Suppressor macrophage treated with lipopolysaccharide for 4 hours (primary cell): ENCODE measurements around the gene PABPN1.
"Not testable (repeated sequence)": the region's sequence is repeated elsewhere in the genome, so short reads cannot be mapped to it uniquely, and the experiment has no call there.

Source experiments
- DNase-seq: peaks from one replicate; pipeline ENCODE4 v3.0.0-alpha.2; 2020

The PABPN1 gene

DNA sequence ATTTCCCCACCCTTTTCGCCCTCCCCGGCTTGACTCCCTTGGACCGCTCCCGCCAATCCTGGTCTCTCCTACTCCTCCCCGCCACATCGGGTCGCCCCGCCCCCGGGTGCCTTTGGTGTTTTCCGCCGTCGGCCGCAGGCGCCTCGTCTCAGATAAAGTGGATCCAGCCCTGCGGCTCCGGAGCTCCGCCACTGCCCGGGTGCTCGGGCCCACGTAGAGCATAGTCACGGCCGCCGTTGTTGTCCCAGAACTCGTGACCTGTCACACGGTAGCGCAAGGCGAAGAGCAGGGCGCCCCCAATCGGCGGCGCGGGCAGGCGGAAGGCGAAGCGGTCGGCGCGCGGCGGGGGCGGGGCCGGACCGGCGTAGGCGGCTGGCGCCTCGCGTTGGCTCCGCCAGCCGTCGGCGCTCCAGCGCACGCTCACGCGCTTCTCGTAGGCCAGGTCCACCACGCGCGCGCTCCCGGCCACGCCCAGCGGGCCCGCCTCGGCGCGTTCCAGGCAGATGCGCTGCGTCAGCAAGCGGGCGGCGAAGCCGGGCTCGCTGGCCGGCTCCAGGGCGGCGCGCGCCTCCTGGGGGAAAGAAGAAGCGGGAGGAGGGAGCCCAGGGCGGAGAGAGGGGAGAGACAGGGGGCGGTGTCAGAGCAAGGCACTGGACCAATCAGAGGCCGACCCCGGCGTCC is 19.8 kb upstream of the PABPN1 start:
- peak; percentile 100 for DNase-seq

DNA sequence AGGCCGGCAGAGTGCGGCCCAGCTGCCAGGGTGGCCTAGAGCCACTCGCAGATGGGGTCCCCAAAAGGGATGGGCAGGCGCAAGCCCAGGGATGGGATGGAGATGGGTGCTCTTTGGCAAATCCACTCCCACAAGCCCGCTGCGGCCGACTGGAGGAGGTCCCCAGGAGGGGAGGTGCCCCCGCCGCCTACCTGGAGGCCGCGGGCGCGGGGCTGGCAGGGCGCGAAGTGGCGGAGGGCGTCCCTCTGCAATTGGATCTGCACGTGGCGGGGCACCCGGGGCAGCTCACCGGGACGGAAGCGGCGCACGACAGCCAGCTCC is 19.3 kb upstream of the PABPN1 start:
- DNase-seq, result no peak

GRCh38 chr14:23302290-23303225 is 18.7 kb upstream of the PABPN1 start, which contains the start of gene PPP1R3E:
PPP1R3E (minus strand) TSS chr14:23302859; CDS start chr14:23302576, 283 bp downstream.
- peak; percentile 60 for DNase-seq

- DNase-seq, result peak; percentile 88
Measured at GRCh38 chr14:23306412-23307145, 14.7 kb upstream of the PABPN1 start, which contains the start of gene BCL2L2. BCL2L2 (plus strand) TSS chr14:23306833; CDS start chr14:23307768, 935 bp downstream.

DNA sequence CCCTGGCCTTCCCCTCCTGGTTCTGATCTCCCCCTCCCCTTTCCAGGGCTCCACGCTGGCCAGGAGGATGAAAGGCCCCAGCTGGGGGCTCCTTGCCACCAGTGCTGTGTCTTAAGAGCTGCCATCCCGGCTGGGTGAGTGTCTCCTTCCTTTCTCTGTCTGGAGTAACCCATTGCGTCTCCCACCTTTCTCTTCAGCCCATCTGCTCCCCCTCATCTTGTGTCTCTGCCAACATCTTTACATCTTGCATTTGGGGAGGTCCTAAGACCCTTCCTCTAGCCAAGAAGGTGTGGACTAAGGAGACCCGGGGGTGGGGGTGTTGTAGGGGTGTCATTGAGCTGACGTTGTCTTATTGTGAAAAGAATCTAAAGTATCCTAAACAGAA is 14.1 kb upstream of the PABPN1 start:
- no peak for DNase-seq

DNA sequence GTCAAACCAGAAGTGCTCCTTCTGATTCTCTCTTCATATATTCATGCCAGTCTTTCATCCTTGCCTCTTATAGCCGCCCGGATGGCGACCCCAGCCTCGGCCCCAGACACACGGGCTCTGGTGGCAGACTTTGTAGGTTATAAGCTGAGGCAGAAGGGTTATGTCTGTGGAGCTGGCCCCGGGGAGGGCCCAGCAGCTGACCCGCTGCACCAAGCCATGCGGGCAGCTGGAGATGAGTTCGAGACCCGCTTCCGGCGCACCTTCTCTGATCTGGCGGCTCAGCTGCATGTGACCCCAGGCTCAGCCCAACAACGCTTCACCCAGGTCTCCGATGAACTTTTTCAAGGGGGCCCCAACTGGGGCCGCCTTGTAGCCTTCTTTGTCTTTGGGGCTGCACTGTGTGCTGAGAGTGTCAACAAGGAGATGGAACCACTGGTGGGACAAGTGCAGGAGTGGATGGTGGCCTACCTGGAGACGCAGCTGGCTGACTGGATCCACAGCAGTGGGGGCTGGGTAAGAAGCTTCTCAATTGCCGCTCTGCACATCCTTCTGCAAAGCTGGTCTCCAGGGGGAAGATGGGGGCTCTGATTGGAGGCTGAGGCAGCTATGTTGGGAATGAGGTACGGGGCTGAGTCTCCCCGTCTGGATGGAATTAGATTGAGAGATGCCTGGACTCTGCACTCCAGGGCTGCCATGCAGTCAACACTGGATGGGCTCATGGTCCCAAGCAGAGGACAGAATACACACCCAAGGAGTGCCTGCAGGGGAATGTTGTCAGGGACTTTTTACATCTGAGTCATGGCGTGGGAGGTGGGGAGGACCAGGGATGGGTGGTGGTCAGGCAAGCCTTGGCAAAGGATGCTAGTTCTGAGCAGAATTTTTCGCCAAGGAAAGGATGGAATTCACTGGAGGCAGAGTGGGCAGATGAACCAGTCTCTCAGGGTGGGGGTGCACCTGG is 13.3 kb upstream of the PABPN1 start:
- DNase-seq, result peak; percentile 37

DNA sequence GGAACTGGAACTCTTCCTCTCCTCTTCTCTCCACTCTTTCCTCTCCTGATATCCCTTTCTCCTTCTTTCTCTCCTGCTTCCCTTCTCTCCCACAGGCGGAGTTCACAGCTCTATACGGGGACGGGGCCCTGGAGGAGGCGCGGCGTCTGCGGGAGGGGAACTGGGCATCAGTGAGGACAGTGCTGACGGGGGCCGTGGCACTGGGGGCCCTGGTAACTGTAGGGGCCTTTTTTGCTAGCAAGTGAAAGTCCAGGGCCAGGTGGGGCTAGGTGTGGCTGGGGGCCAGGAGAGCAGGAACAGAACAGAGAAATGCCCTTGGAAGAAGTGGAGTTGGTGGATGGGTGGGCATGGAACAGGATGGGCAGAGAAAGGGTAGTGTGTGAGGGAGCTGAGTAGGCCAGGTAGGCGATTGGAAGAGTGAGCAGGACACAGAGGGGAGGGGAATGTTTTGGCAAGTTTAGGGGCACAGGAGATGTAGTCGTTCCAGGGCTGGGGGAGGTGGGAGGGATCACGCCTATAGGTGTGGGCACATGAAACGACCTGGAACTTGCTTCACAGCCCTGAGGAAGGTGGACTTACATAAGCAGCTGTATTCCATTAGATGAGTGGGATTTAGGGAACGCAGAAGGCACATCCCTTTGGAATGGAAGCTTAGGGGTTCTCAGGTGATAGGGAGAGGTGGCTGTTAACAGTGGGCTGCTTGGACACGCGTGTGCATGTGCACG is 12.4 kb upstream of the PABPN1 start:
- no peak for DNase-seq

- DNase-seq, result no peak
Measured at GRCh38 chr14:23310546-23310945, 10.7 kb upstream of the PABPN1 start.

- DNase-seq, result no peak
Measured at GRCh38 chr14:23316300-23316699, 5.0 kb upstream of the PABPN1 start.

DNA sequence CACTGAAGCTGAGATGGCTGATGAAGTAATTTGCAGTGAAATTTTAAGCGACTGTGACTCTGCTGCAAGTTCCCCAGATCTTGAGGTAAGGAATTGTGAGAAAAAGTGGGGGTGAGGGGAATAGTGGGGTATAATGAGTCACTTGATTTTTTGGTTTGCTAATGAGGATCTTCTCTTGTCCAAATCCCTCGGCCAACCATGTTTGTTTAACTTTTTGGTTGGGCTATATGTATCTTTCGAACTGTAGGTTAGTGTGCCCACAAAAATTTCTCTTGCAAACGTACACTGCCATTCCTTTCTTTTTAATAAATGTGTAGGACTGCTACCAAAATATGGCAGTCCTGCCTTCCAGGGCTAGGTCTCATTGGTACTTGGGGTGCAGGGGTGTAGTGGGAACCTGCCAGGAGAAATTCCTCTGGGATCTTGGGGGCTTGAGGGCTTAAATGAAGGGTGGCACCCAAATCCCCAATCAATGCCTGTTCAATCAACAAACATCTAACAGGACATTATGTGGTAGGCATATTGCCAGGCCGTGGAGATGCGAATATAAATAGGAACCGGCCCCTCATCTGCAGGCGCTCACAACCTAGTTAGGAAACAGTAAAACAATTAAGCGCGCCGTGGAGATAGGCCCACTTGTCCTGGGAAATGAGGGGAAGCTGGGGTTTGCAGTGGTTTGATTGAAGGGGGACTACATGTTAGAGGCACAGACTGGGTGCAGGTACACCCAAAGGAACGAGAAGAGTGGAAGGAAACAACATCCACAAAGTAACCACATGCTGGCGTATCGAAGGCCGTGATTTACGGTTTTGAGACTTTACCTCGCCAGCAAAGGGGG is 1.3 kb upstream of the PABPN1 start:
- no peak for DNase-seq

GRCh38 chr14:23321572-23322547 is 603 bp downstream of the PABPN1 start:
- peak; percentile 44 for DNase-seq

DNA sequence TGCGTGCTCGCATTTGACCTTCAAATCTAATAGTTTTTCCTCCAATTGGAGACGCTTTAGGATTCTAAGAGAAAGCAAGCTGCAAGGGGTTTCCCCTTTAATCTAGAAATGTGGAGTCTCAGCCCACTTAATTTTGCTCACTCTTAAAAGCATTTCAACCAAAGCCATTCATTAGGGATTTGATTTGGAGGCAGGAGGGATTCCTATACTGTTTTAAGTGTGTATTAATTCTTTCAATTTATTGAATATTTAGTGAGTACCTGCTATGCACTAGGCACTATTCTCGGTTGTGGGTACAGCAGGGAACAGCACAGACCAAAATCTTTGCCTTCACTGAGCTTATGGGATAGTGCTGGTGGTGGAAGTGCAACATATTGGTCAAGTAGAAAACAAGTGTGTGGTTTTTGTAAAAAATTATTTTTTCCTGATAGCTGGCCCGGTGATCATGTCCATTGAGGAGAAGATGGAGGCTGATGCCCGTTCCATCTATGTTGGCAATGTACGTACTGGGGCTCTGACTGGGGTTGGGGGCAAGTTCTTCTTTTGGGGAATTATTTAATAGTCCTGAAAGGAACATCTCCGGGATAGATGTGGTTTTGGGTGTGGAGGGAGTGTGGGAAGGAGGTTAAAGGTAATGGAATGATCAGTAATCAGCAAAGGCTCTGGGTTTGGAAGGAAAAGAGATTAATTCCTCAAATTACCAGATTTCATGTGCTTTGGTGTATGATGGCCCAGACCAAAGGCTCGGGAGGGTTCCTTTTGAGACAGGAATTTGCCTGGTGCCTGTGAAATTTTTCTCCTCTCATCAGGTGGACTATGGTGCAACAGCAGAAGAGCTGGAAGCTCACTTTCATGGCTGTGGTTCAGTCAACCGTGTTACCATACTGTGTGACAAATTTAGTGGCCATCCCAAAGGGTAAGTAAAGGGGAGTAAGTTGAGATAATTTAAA is 1.6 kb downstream of the PABPN1 start:
- peak; percentile 14 for DNase-seq

DNA sequence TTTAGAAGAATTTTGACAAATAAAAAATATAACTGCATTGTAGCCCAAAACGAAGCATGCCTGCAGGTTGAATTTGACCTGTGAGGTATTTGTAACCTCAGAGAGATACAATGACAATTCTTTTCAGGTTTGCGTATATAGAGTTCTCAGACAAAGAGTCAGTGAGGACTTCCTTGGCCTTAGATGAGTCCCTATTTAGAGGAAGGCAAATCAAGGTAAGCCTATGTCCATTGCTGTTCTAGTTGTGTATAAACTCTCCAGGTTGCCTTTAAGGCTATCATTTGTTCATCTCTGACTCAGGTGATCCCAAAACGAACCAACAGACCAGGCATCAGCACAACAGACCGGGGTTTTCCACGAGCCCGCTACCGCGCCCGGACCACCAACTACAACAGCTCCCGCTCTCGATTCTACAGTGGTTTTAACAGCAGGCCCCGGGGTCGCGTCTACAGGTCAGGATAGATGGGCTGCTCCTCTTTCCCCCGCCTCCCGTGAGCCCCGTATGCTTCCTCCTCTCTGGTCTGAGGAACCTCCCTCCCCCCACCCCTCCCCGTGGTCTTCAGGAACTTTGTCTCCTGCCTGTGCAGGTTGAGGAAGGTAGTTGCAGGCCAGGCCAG is 2.7 kb downstream of the PABPN1 start:
- no peak for DNase-seq

DNA sequence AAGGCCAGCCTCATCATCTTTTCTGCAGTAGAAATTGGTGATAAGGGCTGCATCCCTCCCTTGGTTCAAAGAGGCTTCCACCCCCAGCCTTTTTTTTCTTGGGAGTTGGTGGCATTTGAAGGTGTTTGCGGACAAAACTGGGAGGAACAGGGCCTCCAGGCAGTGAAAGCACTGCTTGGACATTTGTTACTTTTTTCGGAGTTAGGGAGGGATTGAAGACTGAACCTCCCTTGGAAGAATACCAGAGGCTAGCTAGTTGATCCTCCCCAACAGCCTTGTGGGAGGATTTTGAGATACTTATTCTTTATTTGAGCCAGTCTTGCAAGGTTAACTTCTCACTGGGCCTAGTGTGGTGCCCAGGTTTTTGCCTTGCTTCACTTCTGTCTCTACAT is 3.2 kb downstream of the PABPN1 start:
- no peak for DNase-seq

DNA sequence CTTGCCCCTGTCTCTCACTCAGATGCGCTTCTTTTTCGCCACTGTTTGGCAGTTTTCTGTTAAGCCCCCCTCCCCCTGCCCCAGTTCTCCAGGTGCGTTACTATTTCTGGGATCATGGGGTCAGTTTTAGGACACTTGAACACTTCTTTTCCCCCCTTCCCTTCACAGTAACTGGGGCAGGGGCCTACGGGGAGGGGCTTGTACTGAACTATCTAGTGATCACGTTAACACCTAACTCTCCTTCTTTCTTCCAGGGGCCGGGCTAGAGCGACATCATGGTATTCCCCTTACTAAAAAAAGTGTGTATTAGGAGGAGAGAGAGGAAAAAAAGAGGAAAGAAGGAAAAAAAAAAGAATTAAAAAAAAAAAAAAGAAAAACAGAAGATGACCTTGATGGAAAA is 3.7 kb downstream of the PABPN1 start:
- DNase-seq, result no peak

DNA sequence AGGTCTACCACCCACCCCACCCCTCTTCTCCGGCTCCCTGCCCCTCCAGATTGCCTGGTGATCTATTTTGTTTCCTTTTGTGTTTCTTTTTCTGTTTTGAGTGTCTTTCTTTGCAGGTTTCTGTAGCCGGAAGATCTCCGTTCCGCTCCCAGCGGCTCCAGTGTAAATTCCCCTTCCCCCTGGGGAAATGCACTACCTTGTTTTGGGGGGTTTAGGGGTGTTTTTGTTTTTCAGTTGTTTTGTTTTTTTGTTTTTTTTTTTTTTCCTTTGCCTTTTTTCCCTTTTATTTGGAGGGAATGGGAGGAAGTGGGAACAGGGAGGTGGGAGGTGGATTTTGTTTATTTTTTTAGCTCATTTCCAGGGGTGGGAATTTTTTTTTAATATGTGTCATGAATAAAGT is 4.5 kb downstream of the PABPN1 start:
- not testable (repeated sequence) for DNase-seq

DNA sequence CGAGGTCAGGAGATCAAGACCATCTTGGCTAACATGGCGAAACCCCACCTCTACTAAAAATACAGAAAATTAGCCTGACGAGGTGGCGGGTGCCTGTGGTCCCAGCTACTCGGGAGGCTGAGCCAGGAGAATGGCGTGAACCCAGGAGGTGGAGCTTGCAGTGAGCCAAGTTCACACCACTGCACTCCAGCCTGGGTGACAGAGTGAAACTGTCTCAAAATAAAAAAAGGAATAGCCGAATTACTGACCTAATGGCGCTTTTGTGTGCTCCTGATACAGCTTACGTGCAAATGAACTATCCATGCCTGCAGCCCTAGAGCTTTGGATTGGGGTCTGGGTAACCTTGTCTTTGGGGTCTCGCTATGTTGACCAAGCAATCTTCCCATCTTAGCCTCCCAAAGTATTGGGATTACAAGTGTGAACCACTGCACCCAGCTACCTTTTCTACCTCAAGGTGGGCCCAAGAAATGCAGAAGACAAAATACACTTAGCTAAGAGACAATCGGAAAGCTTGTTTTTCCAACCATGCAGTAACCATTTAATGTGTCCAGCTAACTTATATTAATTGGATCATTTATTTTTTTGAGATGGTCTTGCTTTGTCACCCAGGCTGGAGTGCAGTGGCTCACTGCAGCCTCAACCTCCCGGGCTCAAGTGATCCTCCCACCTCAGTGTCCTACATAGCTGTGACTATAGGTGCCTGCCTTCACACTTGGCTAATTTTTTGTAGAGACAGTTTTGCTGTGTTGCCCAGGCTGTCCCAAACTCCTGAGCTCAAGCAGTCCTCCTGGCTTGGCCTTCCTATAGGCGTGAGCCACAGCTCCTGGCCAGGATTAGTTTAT is 5.5 kb downstream of the PABPN1 start:
- no peak for DNase-seq
